ENCODE measurements around the gene PTCD1.

- TF ChIP-seq CTCF (IDR thresholded peaks at IDR 0.05) = no peak
- no peak for TF ChIP-seq TCF7 (CRISPR knock-in tag; IDR thresholded peaks at IDR 0.05; ENCODE audit: low read depth)
- no peak for TF ChIP-seq ZNF396 (CRISPR knock-in tag; IDR thresholded peaks at IDR 0.05; ENCODE audit: borderline replicate concordance)
Observed at GRCh38 chr7:99403764-99404163, 34.8 kb downstream of the PTCD1 start.

Data from WTC11 (cell line).